ENCODE data around the gene RETREG2.
A peak's percentile ranks its signal among the peaks of the same experiment; 100 is the strongest.

The RETREG2 gene

DNA sequence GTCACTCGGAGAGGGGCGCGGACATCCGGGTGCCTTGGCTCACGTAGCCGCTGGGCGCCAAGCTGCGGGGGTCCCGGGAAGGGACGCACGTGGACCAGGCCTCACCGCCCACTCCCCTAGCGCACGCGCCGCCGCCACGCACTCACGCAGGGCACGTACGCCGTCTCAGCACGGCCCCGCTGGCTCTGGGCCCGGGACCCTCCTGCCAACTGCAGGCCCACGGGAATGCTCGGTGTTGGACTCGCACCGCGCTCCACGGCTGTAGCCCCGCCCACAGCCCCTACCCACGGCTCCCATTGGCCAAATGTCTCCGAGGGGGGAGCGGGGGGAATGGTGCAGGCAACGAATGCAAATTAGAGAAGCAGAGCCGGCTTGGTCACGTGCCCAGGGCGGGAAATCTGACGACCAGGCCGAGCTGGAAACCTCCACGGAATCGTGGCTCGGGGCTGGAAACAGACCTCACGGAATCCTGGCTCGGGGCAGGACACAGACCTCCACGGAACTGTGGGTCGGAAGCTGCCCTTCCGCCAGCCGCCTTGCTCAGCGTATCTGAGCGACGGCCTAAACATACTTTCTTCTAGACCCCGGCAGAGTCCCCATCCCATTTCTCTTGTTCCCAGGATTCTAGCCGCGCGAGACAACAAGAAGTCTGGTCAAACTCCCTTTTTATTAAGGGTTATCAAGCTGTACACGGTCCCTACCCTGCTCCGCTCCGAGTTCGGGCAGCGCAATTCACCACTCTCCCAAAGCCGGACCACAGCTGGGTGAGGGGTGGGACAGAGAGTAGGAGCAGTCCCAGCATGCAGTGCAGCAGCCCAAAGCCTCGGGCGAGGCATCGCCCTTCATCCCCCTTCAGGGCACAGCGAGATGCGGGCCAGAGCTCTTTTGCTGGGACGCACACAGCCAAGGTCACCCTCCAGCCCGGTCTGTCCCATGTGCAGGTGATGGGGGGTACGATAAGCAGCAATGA lies 40.9 kb downstream of the RETREG2 start, which contains the start of gene ABCB6:
ABCB6 (minus strand) TSS at position 227 of the 970 bp plus-strand sequence. CDS start 285 bp downstream, outside the sequence.
- TF ChIP-seq EZH2 (optimal IDR thresholded peaks at IDR 0.05; ENCODE audit: low read depth, low read length): no peak
- no peak for TF ChIP-seq EZH2phosphoT487 (IDR thresholded peaks at IDR 0.05; ENCODE audit: low read length)
- TF ChIP-seq CTCF (IDR thresholded peaks at IDR 0.05; ENCODE audit: low read length): no peak
- Histone ChIP-seq H3K4me3 (ENCODE audit: low read length) (peak within 1 kb of the TSS; percentile 76), H3K4me2 (ENCODE audit: low read depth, low read length) (peak within 1 kb of the TSS; percentile 99), H3K27ac (ENCODE audit: low read length) (peak within 1 kb of the TSS; percentile 59; the same call in 1 of the 2 replicates), H3K79me2 (ENCODE audit: low read length) (peaks cover 6% of the 10 kb centered on the region; the same call in 1 of the 2 replicates), H3K4me1 (ENCODE audit: low read length) (peaks cover 13% of the 10 kb centered on the region), H3K9me2 (replicated peaks; ENCODE audit: insufficient read depth, low read length) (no peaks in the 10 kb centered on the region), H3K9me3 (replicated peaks; ENCODE audit: insufficient read depth, low read length) (no peaks in the 10 kb centered on the region), H3K36me3 (replicated peaks; ENCODE audit: insufficient read depth, low read length) (no peaks in the 10 kb centered on the region; the same call in 1 of the 2 replicates), H3F3A (ENCODE audit: insufficient read depth, low read length) (peaks cover 17% of the 10 kb centered on the region; the same call in 1 of the 2 replicates), H4K20me1 (ENCODE audit: insufficient read depth, low read length) (no peaks in the 10 kb centered on the region), H3K27me3 (replicated peaks; ENCODE audit: insufficient read depth, low read length) (no peaks in the 10 kb centered on the region), H2AFZ (ENCODE audit: low read length) (peak within 1 kb of the TSS; percentile 78), H3K9ac (ENCODE audit: low read length) (peak within 1 kb of the TSS; percentile 67)
- DNase-seq: peak; percentile 94

- no peak overlapping the region for H2AFZ ChIP-seq (ENCODE audit: low read length)
- peaks cover 17% of the 10 kb centered on the region; the same call in 1 of the 2 replicates for H3F3A ChIP-seq (ENCODE audit: insufficient read depth, low read length)
- H3K4me2 ChIP-seq (ENCODE audit: low read depth, low read length): no peak overlapping the region
- H3K4me1 ChIP-seq (ENCODE audit: low read length): peaks cover 13% of the 10 kb centered on the region
- no peaks in the 10 kb centered on the region for H3K27me3 ChIP-seq (replicated peaks; ENCODE audit: insufficient read depth, low read length)
- no peaks in the 10 kb centered on the region for H3K9me2 ChIP-seq (replicated peaks; ENCODE audit: insufficient read depth, low read length)
- no peak overlapping the region for H3K27ac ChIP-seq (ENCODE audit: low read length)
- H3K9ac ChIP-seq (ENCODE audit: low read length): no peak overlapping the region
- TF ChIP-seq CTCF (IDR thresholded peaks at IDR 0.05; ENCODE audit: low read length) (no peak), EZH2 (optimal IDR thresholded peaks at IDR 0.05; ENCODE audit: low read depth, low read length) (no peak), EZH2phosphoT487 (IDR thresholded peaks at IDR 0.05; ENCODE audit: low read length) (no peak)
- no peaks in the 10 kb centered on the region for H4K20me1 ChIP-seq (ENCODE audit: insufficient read depth, low read length)
- H3K36me3 ChIP-seq (replicated peaks; ENCODE audit: insufficient read depth, low read length): no peaks in the 10 kb centered on the region; the same call in 1 of the 2 replicates
- peaks cover 6% of the 10 kb centered on the region; the same call in 1 of the 2 replicates for H3K79me2 ChIP-seq (ENCODE audit: low read length)
- H3K9me3 ChIP-seq (replicated peaks; ENCODE audit: insufficient read depth, low read length): no peaks in the 10 kb centered on the region
- H3K4me3 ChIP-seq (ENCODE audit: low read length): no peak overlapping the region
- no peak for DNase-seq
Measured at GRCh38 chr2:219219784-219220532, 41.9 kb downstream of the RETREG2 start.

- H4K20me1 ChIP-seq (ENCODE audit: insufficient read depth, low read length): no peaks in the 10 kb centered on the region
- TF ChIP-seq EZH2phosphoT487 (IDR thresholded peaks at IDR 0.05; ENCODE audit: low read length) (no peak), EZH2 (optimal IDR thresholded peaks at IDR 0.05; ENCODE audit: low read depth, low read length) (no peak)
- H3K27ac ChIP-seq (ENCODE audit: low read length): no peak overlapping the region
- peaks cover 13% of the 10 kb centered on the region for H3K4me1 ChIP-seq (ENCODE audit: low read length)
- H3K4me3 ChIP-seq (ENCODE audit: low read length): no peak overlapping the region
- H3K79me2 ChIP-seq (ENCODE audit: low read length): peaks cover 6% of the 10 kb centered on the region; the same call in 1 of the 2 replicates
- no peak overlapping the region for H3K4me2 ChIP-seq (ENCODE audit: low read depth, low read length)
- H3K36me3 ChIP-seq (replicated peaks; ENCODE audit: insufficient read depth, low read length): no peaks in the 10 kb centered on the region; the same call in 1 of the 2 replicates
- H3K27me3 ChIP-seq (replicated peaks; ENCODE audit: insufficient read depth, low read length): no peaks in the 10 kb centered on the region
- DNase-seq: no peak
- no peaks in the 10 kb centered on the region for H3K9me3 ChIP-seq (replicated peaks; ENCODE audit: insufficient read depth, low read length)
- H2AFZ ChIP-seq (ENCODE audit: low read length): no peak overlapping the region
- no peak overlapping the region for H3K9ac ChIP-seq (ENCODE audit: low read length)
- H3K9me2 ChIP-seq (replicated peaks; ENCODE audit: insufficient read depth, low read length): no peaks in the 10 kb centered on the region
- H3F3A ChIP-seq (ENCODE audit: insufficient read depth, low read length): peaks cover 17% of the 10 kb centered on the region; the same call in 1 of the 2 replicates
Measured at GRCh38 chr2:219220652-219221402, 42.8 kb downstream of the RETREG2 start.

Data from MM.1S (cell line).